Measurements from ENCODE around the gene PREB. TPM values are rescaled to one million over a fixed set of nuclear protein-coding genes. Genes with fewer than 3 reads are reported as not detected.

PREB gene
- polyA plus RNA-seq, 2 of the 4 experiments (the other 2 are of a cell fraction) = 58.2 to 79.9 TPM

DNA sequence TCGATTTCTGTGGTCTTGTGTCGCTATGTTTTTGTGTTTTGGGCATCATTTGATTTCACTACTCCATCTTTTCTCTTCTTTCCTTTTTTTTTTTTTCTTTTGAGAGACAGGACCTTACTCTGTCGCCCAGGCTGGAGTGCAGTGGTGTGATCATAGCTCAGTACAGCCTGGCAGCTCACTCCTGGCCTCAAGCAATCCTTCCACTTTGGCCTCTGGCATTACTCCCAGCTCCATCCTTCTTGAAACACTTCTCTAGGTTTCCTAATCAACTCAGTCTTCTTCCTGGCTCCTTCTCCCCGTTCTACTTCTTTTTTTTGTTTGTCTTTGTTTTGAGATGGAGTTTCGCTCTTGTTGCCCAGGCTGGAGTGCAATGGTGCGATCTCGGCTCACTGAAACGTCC is 40.9 kb upstream of the PREB start (continued):
- no peak for TF ChIP-seq MAZ (IDR thresholded peaks at IDR 0.05; ENCODE audit: borderline replicate concordance, low read depth, low read length)

DNA sequence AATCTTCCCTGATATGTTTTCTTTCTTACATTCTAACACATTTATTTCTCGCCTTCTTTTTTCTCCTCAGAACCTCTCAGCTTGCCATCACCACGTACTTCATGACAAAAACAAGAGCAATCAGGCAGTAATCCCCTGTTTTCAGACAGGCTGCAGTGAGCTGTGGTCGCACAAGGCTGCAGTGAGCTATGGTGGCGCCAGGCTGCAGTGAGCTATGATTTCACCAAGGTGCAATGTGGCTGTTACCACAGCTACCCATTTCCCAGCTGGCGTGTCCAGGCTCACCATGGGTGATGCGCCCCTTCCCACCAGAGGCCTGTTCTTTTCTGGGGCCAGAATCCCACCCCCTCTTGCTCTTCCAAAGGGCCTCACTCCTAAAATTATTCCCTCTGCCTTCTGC is 40.2 kb upstream of the PREB start:
- Histone ChIP-seq H3K4me3 (no peak overlapping the region), H3K27ac (no peak overlapping the region), H3K4me2 (no peak overlapping the region), H3K9me3 (no peaks in the 10 kb centered on the region), H3K4me1 (no peaks in the 10 kb centered on the region)
- ATAC-seq = peak; percentile 46 to 55; a peak in 4 of 6 replicates
- DNase-seq (ENCODE audit: low read depth in 1 of 2, low spot score in 1 of 2) = no peak
- FAIRE-seq = no peak
- ChIA-PET CTCF (interaction anchor here (0.7 to 1.4 kb wide), 6 partner anchors 13 to 128 kb away, joined by 3 to 6 read pairs (median 3); no protein-coding TSS in a partner anchor), POLR2A (no interaction called here)
- TF ChIP-seq FOSB (CRISPR knock-in tag; IDR thresholded peaks at IDR 0.05) = no peak
- TF ChIP-seq JUN (IDR thresholded peaks at IDR 0.05) = no peak
- TF ChIP-seq CHD4 (IDR thresholded peaks at IDR 0.05; ENCODE audit: borderline replicate concordance) = no peak
- no peak for TF ChIP-seq RAD21 (conservative IDR thresholded peaks at IDR 0.05 in 1 of 2, IDR thresholded peaks at IDR 0.05 in 1 of 2)
- no peak for TF ChIP-seq POLR2A (IDR thresholded peaks at IDR 0.05; ENCODE audit: low read length)
- TF ChIP-seq, protein P1, sequence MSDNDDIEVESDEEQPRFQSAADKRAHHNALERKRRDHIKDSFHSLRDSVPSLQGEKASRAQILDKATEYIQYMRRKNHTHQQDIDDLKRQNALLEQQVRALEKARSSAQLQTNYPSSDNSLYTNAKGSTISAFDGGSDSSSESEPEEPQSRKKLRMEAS (IDR thresholded peaks at IDR 0.05) = no peak
- no peak for TF ChIP-seq PHF8 (IDR thresholded peaks at IDR 0.05; ENCODE audit: borderline replicate concordance, low read depth)
- TF ChIP-seq ZC3H11A (IDR thresholded peaks at IDR 0.05) = no peak
- TF ChIP-seq, protein P2, sequence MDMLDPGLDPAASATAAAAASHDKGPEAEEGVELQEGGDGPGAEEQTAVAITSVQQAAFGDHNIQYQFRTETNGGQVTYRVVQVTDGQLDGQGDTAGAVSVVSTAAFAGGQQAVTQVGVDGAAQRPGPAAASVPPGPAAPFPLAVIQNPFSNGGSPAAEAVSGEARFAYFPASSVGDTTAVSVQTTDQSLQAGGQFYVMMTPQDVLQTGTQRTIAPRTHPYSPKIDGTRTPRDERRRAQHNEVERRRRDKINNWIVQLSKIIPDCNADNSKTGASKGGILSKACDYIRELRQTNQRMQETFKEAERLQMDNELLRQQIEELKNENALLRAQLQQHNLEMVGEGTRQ (IDR thresholded peaks at IDR 0.05) = no peak
- TF ChIP-seq, protein P3, sequence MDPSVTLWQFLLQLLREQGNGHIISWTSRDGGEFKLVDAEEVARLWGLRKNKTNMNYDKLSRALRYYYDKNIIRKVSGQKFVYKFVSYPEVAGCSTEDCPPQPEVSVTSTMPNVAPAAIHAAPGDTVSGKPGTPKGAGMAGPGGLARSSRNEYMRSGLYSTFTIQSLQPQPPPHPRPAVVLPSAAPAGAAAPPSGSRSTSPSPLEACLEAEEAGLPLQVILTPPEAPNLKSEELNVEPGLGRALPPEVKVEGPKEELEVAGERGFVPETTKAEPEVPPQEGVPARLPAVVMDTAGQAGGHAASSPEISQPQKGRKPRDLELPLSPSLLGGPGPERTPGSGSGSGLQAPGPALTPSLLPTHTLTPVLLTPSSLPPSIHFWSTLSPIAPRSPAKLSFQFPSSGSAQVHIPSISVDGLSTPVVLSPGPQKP (IDR thresholded peaks at IDR 0.05; ENCODE audit: low read depth, low read length) = no peak
- no peak for TF ChIP-seq CBX8 (IDR thresholded peaks at IDR 0.05)
- TF ChIP-seq CBX2 (IDR thresholded peaks at IDR 0.05; ENCODE audit: borderline replicate concordance, low read depth) = no peak
- TF ChIP-seq, protein P4, sequence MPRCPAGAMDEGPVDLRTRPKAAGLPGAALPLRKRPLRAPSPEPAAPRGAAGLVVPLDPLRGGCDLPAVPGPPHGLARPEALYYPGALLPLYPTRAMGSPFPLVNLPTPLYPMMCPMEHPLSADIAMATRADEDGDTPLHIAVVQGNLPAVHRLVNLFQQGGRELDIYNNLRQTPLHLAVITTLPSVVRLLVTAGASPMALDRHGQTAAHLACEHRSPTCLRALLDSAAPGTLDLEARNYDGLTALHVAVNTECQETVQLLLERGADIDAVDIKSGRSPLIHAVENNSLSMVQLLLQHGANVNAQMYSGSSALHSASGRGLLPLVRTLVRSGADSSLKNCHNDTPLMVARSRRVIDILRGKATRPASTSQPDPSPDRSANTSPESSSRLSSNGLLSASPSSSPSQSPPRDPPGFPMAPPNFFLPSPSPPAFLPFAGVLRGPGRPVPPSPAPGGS (IDR thresholded peaks at IDR 0.05) = no peak
- TF ChIP-seq ESRRA (IDR thresholded peaks at IDR 0.05; ENCODE audit: borderline replicate concordance, low read length) = no peak
- 49% methylated on average over 6 of the region's 6 CpGs for WGBS (ENCODE audit: missing lambda C conversion rate)

DNA sequence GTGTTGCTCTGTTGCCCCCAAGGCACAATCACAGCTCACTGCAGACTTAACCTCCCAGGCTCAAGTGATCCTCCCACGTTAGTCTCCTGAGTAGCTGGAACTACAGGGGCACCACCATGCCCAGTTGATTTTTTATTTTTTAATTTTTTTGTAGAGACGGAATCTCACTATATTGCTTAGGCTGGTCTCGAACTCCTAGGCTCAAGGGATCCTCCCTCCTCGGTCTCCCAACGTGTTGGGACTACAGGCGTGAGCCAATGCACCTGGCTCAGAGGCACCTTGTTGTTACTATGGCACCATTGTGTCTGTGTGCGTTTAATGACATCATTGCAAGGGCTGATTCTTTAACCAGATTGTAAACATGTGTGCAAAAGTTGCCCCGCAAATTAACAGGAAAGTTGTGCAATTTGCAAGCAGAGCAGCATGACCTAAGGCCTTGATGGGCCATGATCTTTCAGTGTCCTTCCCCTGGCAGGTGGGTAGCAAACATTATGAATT is 37.0 kb upstream of the PREB start:
- H3K27ac ChIP-seq = no peak overlapping the region
- TF ChIP-seq CEBPB (IDR thresholded peaks at IDR 0.05) (0 out of 4 replicates have a peak, but pooled peaks of 1 of the 2 experiments have one; percentile 13), CHD2 (IDR thresholded peaks at IDR 0.05; ENCODE audit: low read length, partially characterized antibody) (no peak), PHF8 (IDR thresholded peaks at IDR 0.05; ENCODE audit: borderline replicate concordance, low read depth) (no peak), CBX8 (IDR thresholded peaks at IDR 0.05) (no peak), MAFK (IDR thresholded peaks at IDR 0.05; ENCODE audit: partially characterized antibody) (no peak)
- TF ChIP-seq, protein P5, sequence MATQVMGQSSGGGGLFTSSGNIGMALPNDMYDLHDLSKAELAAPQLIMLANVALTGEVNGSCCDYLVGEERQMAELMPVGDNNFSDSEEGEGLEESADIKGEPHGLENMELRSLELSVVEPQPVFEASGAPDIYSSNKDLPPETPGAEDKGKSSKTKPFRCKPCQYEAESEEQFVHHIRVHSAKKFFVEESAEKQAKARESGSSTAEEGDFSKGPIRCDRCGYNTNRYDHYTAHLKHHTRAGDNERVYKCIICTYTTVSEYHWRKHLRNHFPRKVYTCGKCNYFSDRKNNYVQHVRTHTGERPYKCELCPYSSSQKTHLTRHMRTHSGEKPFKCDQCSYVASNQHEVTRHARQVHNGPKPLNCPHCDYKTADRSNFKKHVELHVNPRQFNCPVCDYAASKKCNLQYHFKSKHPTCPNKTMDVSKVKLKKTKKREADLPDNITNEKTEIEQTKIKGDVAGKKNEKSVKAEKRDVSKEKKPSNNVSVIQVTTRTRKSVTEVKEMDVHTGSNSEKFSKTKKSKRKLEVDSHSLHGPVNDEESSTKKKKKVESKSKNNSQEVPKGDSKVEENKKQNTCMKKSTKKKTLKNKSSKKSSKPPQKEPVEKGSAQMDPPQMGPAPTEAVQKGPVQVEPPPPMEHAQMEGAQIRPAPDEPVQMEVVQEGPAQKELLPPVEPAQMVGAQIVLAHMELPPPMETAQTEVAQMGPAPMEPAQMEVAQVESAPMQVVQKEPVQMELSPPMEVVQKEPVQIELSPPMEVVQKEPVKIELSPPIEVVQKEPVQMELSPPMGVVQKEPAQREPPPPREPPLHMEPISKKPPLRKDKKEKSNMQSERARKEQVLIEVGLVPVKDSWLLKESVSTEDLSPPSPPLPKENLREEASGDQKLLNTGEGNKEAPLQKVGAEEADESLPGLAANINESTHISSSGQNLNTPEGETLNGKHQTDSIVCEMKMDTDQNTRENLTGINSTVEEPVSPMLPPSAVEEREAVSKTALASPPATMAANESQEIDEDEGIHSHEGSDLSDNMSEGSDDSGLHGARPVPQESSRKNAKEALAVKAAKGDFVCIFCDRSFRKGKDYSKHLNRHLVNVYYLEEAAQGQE (IDR thresholded peaks at IDR 0.05) = no peak
- ChIA-PET CTCF (interaction anchor here (0.6 to 4.4 kb wide), 17 partner anchors 10 to 210 kb away, joined by 3 to 36 read pairs (median 8); partner anchors contain the start of genes ABHD1 and TRIM54), POLR2A (interaction anchor here (0.6 kb wide), 2 partner anchors 108 to 1555 kb away, joined by 3 to 9 read pairs; no protein-coding TSS in a partner anchor)
- FAIRE-seq = no peak
- DNase-seq (ENCODE audit: low read depth in 1 of 2, low spot score in 1 of 2) = no peak
- no peak for ATAC-seq
- no peaks in the 10 kb centered on the region for H3K9me3 ChIP-seq
- H3K4me3 ChIP-seq = no peak overlapping the region
- H3K4me2 ChIP-seq = no peak overlapping the region
- 31% methylated on average over 8 of the region's 8 CpGs for WGBS (ENCODE audit: missing lambda C conversion rate)
- H3K4me1 ChIP-seq = no peaks in the 10 kb centered on the region
